ENCODE data around the gene GRIFIN. TPM values are rescaled to one million over a fixed set of nuclear protein-coding genes. Genes with fewer than 3 reads are reported as not detected.

The GRIFIN gene
- total RNA-seq, 4 donors from 2014 or later: not detected

GRCh38 chr7:2496375-2496774, 20.2 kb upstream of the GRIFIN start:
- no peak for TF ChIP-seq CTCF (IDR thresholded peaks at IDR 0.05; ENCODE audit: low read depth)

DNA sequence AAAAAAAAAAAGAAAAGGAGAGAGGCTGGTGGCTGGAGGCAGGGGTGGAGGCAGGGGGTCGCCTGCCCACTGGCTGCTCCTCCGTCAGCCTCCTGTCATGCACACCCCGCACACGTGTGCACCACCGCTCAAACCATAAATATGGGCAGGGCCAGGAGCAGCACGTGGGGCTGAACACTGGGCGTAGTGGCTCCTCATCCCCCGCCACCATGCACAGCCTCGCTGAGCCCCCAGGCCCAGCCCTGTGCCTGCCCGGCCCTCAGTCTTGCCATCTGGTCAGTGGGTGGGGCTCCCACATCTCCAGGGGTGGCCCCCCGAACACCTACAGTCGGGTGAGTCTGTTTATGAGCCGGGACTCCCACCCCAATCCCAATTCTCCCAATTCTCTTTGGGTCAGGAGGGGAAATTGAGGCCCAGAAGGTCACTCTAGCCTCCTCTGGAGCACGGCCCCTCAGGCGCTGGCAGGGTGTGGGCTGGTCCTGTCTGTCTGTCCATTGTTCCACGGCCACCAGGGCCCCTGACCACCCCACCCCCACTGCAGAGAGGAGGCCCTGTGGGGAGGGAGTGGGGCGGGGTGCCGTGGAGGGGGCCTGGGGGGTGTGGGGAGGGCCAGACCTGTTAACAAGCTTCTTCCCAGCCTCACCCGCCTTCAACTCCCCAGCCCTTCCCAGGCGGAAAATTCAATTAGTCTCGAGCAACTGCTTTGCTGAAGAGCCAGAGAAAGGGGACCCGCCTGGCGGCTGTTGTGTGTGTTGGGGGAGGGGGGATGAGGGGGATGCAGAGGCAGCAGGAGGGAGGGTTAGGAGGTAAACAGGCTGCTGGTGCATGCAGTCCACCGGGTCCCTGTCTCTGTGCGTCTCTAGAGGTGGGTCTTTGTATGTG, 19.5 kb upstream of the GRIFIN start:
- no peak for TF ChIP-seq CTCF (IDR thresholded peaks at IDR 0.05; ENCODE audit: low read depth)

DNA sequence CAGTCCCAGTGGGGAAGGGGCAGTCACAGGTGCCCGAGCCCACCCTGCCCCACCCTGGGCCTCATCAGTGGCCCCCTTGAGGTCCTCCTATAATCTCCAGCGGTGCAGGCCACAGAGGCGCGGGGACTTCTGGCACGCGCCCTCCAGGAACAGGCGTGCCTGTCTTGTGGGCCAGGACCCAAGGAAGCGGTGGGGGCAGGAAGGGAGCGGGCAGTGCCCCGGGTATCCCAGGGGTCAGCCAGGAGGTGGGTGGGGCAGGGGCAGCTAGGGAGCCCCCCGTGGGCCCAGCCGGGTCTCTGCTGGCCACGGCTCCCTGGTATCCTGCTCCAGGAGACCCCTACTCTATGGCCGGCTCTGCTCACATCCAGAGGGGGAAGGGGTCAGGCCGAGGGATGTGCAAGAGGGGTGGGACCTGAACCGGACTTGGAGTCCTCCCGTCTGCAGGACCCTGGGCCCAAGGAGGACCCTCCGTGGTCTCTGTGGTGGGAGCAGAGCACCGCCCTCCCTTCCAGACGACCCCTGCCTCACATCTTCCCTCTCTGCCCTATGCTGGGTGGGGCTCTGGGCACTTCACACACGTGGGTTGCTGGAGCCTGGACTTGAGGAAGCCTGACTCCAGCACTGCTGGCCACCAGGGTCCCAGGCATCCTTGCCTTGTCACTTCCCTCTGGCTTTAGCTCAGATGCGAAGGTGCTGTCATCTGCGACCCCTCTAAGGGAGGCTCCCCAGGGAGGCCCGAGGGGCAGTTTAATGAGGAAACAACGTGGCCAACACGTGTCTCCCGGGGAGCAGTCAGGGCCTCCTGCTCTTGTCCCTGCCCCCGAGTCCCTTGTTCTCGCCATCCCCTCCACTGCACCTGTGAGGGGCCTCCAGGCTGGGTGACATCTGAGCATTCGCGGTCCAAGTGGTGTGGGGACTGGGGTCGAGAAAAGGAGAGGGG, 18.3 kb upstream of the GRIFIN start:
- TF ChIP-seq CTCF (IDR thresholded peaks at IDR 0.05; ENCODE audit: low read depth): no peak

GRCh38 chr7:2493205-2494164, 17.3 kb upstream of the GRIFIN start:
- no peak for TF ChIP-seq CTCF (IDR thresholded peaks at IDR 0.05; ENCODE audit: low read depth)

GRCh38 chr7:2492038-2492437, 15.8 kb upstream of the GRIFIN start:
- no peak for TF ChIP-seq CTCF (IDR thresholded peaks at IDR 0.05; ENCODE audit: low read depth)

- TF ChIP-seq CTCF (IDR thresholded peaks at IDR 0.05; ENCODE audit: low read depth): no peak
Measured at GRCh38 chr7:2490181-2490651, 14.0 kb upstream of the GRIFIN start.
